ENCODE measurements around the gene GAPVD1. TPM values are rescaled to one million over a fixed set of nuclear protein-coding genes. Genes with fewer than 3 reads are reported as not detected.

The GAPVD1 gene
- total RNA-seq, 1 donor from 2014 or later: 43.5 TPM

- Mint-ChIP-seq H3K9me3 (no peaks in the 10 kb centered on the region), H3K4me3 (no peak overlapping the region), H3K4me1 (no peaks in the 10 kb centered on the region), H3K36me3 (peaks cover 2% of the 10 kb centered on the region), H3K27ac (no peak overlapping the region), H3K27me3 (ENCODE audit: insufficient read depth, low read depth) (peaks cover 3% of the 10 kb centered on the region)
- no peaks in the 10 kb centered on the region for H3K36me3 ChIP-seq
- H3K4me2 ChIP-seq: no peak overlapping the region
- H3K27me3 ChIP-seq: no peaks in the 10 kb centered on the region
- no peaks in the 10 kb centered on the region for H3F3A ChIP-seq (ENCODE audit: low read depth)
- no peaks in the 10 kb centered on the region for H3K4me1 ChIP-seq
- H3K79me2 ChIP-seq (ENCODE audit: low read depth): peaks cover 96% of the 10 kb centered on the region
- no peak for DNase-seq (ENCODE audit: low spot score)
- no peak overlapping the region for H3K27ac ChIP-seq
- no peak overlapping the region for H3K9ac ChIP-seq
- H3K9me3 ChIP-seq (ENCODE audit: low read depth): no peaks in the 10 kb centered on the region
- peaks cover 4% of the 10 kb centered on the region for H4K20me1 ChIP-seq (ENCODE audit: low read depth)
- H3K4me3 ChIP-seq: no peak overlapping the region
- TF ChIP-seq EZH2phosphoT487 (IDR thresholded peaks at IDR 0.05) (no peak), CTCF (IDR thresholded peaks at IDR 0.05) (no peak), EZH2 (IDR thresholded peaks at IDR 0.05) (no peak)
- H2AFZ ChIP-seq (replicated peaks): no peak overlapping the region
These were observed 15.1 kb downstream of the GAPVD1 start for GRCh38 chr9:125276771-125277170.

GRCh38 chr9:125277411-125277810 lies 15.8 kb downstream of the GAPVD1 start:
- no peaks in the 10 kb centered on the region for H3K9me3 Mint-ChIP-seq
- H3F3A ChIP-seq (ENCODE audit: low read depth): no peaks in the 10 kb centered on the region
- no peaks in the 10 kb centered on the region for H3K36me3 ChIP-seq
- no peaks in the 10 kb centered on the region for H3K4me1 ChIP-seq
- H3K27ac Mint-ChIP-seq: no peak overlapping the region
- no peak overlapping the region for H2AFZ ChIP-seq (replicated peaks)
- H3K9ac ChIP-seq: no peak overlapping the region
- no peak for DNase-seq (ENCODE audit: low spot score)
- peaks cover 95% of the 10 kb centered on the region for H3K79me2 ChIP-seq (ENCODE audit: low read depth)
- H3K4me3 ChIP-seq: no peak overlapping the region
- no peak overlapping the region for H3K4me3 Mint-ChIP-seq
- no peak for TF ChIP-seq CTCF (IDR thresholded peaks at IDR 0.05)
- no peak for TF ChIP-seq EZH2phosphoT487 (IDR thresholded peaks at IDR 0.05)
- TF ChIP-seq EZH2 (IDR thresholded peaks at IDR 0.05): no peak
- H3K27ac ChIP-seq: no peak overlapping the region
- H3K4me2 ChIP-seq: no peak overlapping the region
- H3K36me3 Mint-ChIP-seq: peaks cover 2% of the 10 kb centered on the region
- H3K27me3 Mint-ChIP-seq (ENCODE audit: insufficient read depth, low read depth): peaks cover 3% of the 10 kb centered on the region
- H3K9me3 ChIP-seq (ENCODE audit: low read depth): no peaks in the 10 kb centered on the region
- peaks cover 4% of the 10 kb centered on the region for H4K20me1 ChIP-seq (ENCODE audit: low read depth)
- no peaks in the 10 kb centered on the region for H3K27me3 ChIP-seq
- H3K4me1 Mint-ChIP-seq: no peaks in the 10 kb centered on the region

GRCh38 chr9:125280945-125281344 lies 19.3 kb downstream of the GAPVD1 start:
- H3K27me3 Mint-ChIP-seq (ENCODE audit: insufficient read depth, low read depth): peaks cover 3% of the 10 kb centered on the region
- H3K9me3 ChIP-seq (ENCODE audit: low read depth): no peaks in the 10 kb centered on the region
- TF ChIP-seq CTCF (IDR thresholded peaks at IDR 0.05) (no peak), EZH2phosphoT487 (IDR thresholded peaks at IDR 0.05) (no peak), EZH2 (IDR thresholded peaks at IDR 0.05) (no peak)
- H3K27ac ChIP-seq: no peak overlapping the region
- H3K4me3 Mint-ChIP-seq: no peak overlapping the region
- H3K36me3 ChIP-seq: no peaks in the 10 kb centered on the region
- H3K27ac Mint-ChIP-seq: no peak overlapping the region
- no peaks in the 10 kb centered on the region for H3K4me1 Mint-ChIP-seq
- H3K27me3 ChIP-seq: no peaks in the 10 kb centered on the region
- no peak for DNase-seq (ENCODE audit: low spot score)
- no peak overlapping the region for H3K9ac ChIP-seq
- H3K79me2 ChIP-seq (ENCODE audit: low read depth): peaks cover 92% of the 10 kb centered on the region
- no peaks in the 10 kb centered on the region for H3F3A ChIP-seq (ENCODE audit: low read depth)
- H3K4me1 ChIP-seq: no peaks in the 10 kb centered on the region
- H2AFZ ChIP-seq (replicated peaks): no peak overlapping the region
- H3K36me3 Mint-ChIP-seq: no peaks in the 10 kb centered on the region
- no peaks in the 10 kb centered on the region for H3K9me3 Mint-ChIP-seq
- no peak overlapping the region for H3K4me3 ChIP-seq
- H3K4me2 ChIP-seq: no peak overlapping the region
- H4K20me1 ChIP-seq (ENCODE audit: low read depth): peaks cover 4% of the 10 kb centered on the region
